SK-N-SH (cell line): Measurements from ENCODE around the gene SLC25A26. TPM values are rescaled to one million over a fixed set of nuclear protein-coding genes. Genes with fewer than 3 reads are reported as not detected.

Experiments used
- CTCF ChIA-PET: fragments of 300-600, 350-600 bp; formaldehyde crosslinking; extraction: SDS; loops from one replicate; lab custom pipeline; 2021; lab: Yijun Ruan, JAX
- POLR2A ChIA-PET: fragments of 350-600 bp; sonication (Branson Sonifier 250); formaldehyde crosslinking; extraction: SDS; loops from one replicate; lab custom pipeline; 2020; ENCODE audit warnings: antibody characterized with exemption, inconsistent platforms; lab: Yijun Ruan, JAX
- DNase-seq: peaks from one replicate; pipeline ENCODE4 v3.0.0; 2012
- H2AFZ ChIP-seq: fragments of 200-600 bp; sonication (generic); 2 replicates; pipeline ENCODE4 v1.8.1; 2016; ENCODE audit warnings: antibody characterized with exemption, mild to moderate bottlenecking, low read depth
- H3F3A ChIP-seq: fragments of 200-600 bp; sonication (generic); replicated peaks from 2 replicates; pipeline ENCODE3; 2016; ENCODE audit warnings: antibody characterized with exemption, mild to moderate bottlenecking; ENCODE audit not compliant: insufficient read depth
- H3K27ac ChIP-seq, 2 experiments: fragments of 200-500 bp in 1 of 2; fragments of 200-600 bp in 1 of 2; sonication (Bioruptor generic) in 1 of 2; sonication (generic), shearing (Covaris generic) in 1 of 2; 2 replicates each; pipeline versions ENCODE4 v1.5.1 to v1.6.1; 2014 to 2016; ENCODE audit warnings: low read depth in 2 of 2, inconsistent platforms in 1 of 2, low read length in 1 of 2, mild to moderate bottlenecking in 1 of 2, mixed read lengths in 1 of 2
- H3K27me3 ChIP-seq: fragments of 200-600 bp; sonication (generic), shearing (Covaris generic); 2 replicates; pipeline ENCODE4 v1.6.1; 2016; ENCODE audit warnings: mixed run types; ENCODE audit not compliant: insufficient read depth
- H3K36me3 ChIP-seq, 2 experiments: fragments of 200-500 bp in 1 of 2; fragments of 200-600 bp in 1 of 2; sonication (Bioruptor generic) in 1 of 2; sonication (generic) in 1 of 2; replicated peaks in 1 of 2; 2 replicates each; pipeline versions ENCODE3 to v1.5.1; 2014 to 2016; ENCODE audit warnings: low read length in 1 of 2, mild to moderate bottlenecking in 1 of 2; ENCODE audit not compliant: insufficient read depth in 2 of 2, control insufficient read depth in 1 of 2
- H3K4me1 ChIP-seq, 2 experiments: fragments of 200-500 bp in 1 of 2; fragments of 200-600 bp in 1 of 2; sonication (Bioruptor generic) in 1 of 2; sonication (generic), shearing (Covaris generic) in 1 of 2; 2 replicates each; pipeline versions ENCODE4 v1.5.1 to v1.6.1; 2014 to 2016; ENCODE audit warnings: low read depth in 1 of 2, low read length in 1 of 2, mixed run types in 1 of 2; ENCODE audit not compliant: insufficient read depth in 2 of 2, control insufficient read depth in 1 of 2
- H3K4me2 ChIP-seq: fragments of 200-600 bp; sonication (generic), shearing (Covaris generic); 2 replicates; pipeline ENCODE4 v1.6.1; 2017; ENCODE audit warnings: mixed run types
- H3K4me3 ChIP-seq, 2 experiments: fragments of 200-500 bp in 1 of 2; fragments of 200-600 bp in 1 of 2; sonication (Bioruptor generic) in 1 of 2; sonication (generic), shearing (Covaris generic) in 1 of 2; 2 replicates each; pipeline versions ENCODE4 v1.5.1 to v1.8.1; 2014 to 2016; ENCODE audit warnings: low read depth in 2 of 2, inconsistent platforms in 1 of 2, low read length in 1 of 2, mild to moderate bottlenecking in 1 of 2, mixed read lengths in 1 of 2, moderate library complexity in 1 of 2
- H3K79me2 ChIP-seq: fragments of 200-600 bp; sonication (generic); 2 replicates; pipeline ENCODE4 v1.8.1; 2017; ENCODE audit warnings: mild to moderate bottlenecking; ENCODE audit not compliant: insufficient read depth
- H3K9ac ChIP-seq: fragments of 200-600 bp; sonication (generic); 2 replicates; pipeline ENCODE4 v1.6.1; 2017; ENCODE audit warnings: mixed run types
- H3K9me2 ChIP-seq: fragments of 200-600 bp; sonication (generic); 2 replicates; pipeline ENCODE4 v1.6.1; 2017; ENCODE audit warnings: mixed run types
- H3K9me3 ChIP-seq: fragments of 200-600 bp; sonication (generic); 2 replicates; pipeline ENCODE4 v1.6.1; 2017; ENCODE audit warnings: mixed run types, mild to moderate bottlenecking, moderate library complexity
- H4K20me1 ChIP-seq: fragments of 200-600 bp; sonication (generic); 2 replicates; pipeline ENCODE4 v1.6.1; 2017; ENCODE audit warnings: mild to moderate bottlenecking, mixed run types; ENCODE audit not compliant: insufficient read depth
- ELF1 ChIP-seq: IDR thresholded peaks from 2 replicates; pipeline ENCODE4 v1.4.0; 2012
- EP300 ChIP-seq, 2 experiments: IDR thresholded peaks; 2 replicates each; pipeline versions ENCODE4 v1.4.0 to v1.6.1; 2012; ENCODE audit warnings: borderline replicate concordance in 1 of 2, low read depth in 1 of 2, low read length in 1 of 2
- EZH2phosphoT487 ChIP-seq: fragments of 200-600 bp; sonication (generic); IDR thresholded peaks from 2 replicates; pipeline ENCODE4 v1.6.1; 2017; ENCODE audit warnings: low read depth, mixed run types, mild to moderate bottlenecking, antibody characterized with exemption, moderate library complexity, borderline replicate concordance
- MXI1 ChIP-seq: IDR thresholded peaks from 2 replicates; pipeline ENCODE4 v1.6.1; 2012; ENCODE audit warnings: mild to moderate bottlenecking, low read depth, low read length, improper control_type of control experiment
- NFIC ChIP-seq: IDR thresholded peaks from 2 replicates; pipeline ENCODE4 v1.4.0; 2012; ENCODE audit warnings: borderline replicate concordance
- NRF1 ChIP-seq: IDR thresholded peaks from 2 replicates; pipeline ENCODE4 v1.6.1; 2012; ENCODE audit warnings: low read depth, mild to moderate bottlenecking, low read length
- RCOR1 ChIP-seq: fragments of 150-350 bp; IDR thresholded peaks from 2 replicates; pipeline ENCODE4 v1.6.1; 2017; ENCODE audit warnings: antibody characterized with exemption, low read length
- RFX5 ChIP-seq: IDR thresholded peaks from 2 replicates; pipeline ENCODE4 v1.6.1; 2012; ENCODE audit warnings: mild to moderate bottlenecking, improper control_type of control experiment, low read length
- SIN3A ChIP-seq: IDR thresholded peaks from 2 replicates; pipeline ENCODE4 v1.6.1; 2012; ENCODE audit warnings: low read depth, mild to moderate bottlenecking, low read length, moderate library complexity, borderline replicate concordance
- SMC3 ChIP-seq: IDR thresholded peaks from 2 replicates; pipeline ENCODE4 v1.6.1; 2012; ENCODE audit warnings: low read depth, low read length, improper control_type of control experiment
- TAF1 ChIP-seq: IDR thresholded peaks from 2 replicates; pipeline ENCODE4 v1.6.1; 2012; ENCODE audit warnings: low read depth, mild to moderate bottlenecking, low read length, moderate library complexity, borderline replicate concordance
- TCF12 ChIP-seq: IDR thresholded peaks from 2 replicates; pipeline ENCODE4 v1.4.0; 2012
- WGBS: methylation state at CpG from one replicate; pipeline ENCODE4 v1.1.6; 2017; ENCODE audit warnings: low lambda C conversion rate; 5-methylcytosine and 5-hydroxymethylcytosine counted together
- polyA plus RNA-seq, 3 experiments: library from polyadenylated mRNA; depleted of rRNA; stranded (reverse); fragments of >200 nt; gene quantifications; 2 replicates each; pipeline ENCODE4 v1.2.3, GENCODE V29; 2012
- TF ChIP-seq, protein P1 (sequence below): IDR thresholded peaks from 2 replicates; pipeline ENCODE4 v1.4.0; 2012; ENCODE audit warnings: low read depth, borderline replicate concordance
- TF ChIP-seq, protein P2 (sequence below): IDR thresholded peaks from 2 replicates; pipeline ENCODE4; 2012
- TF ChIP-seq, protein P3 (sequence below): IDR thresholded peaks from 2 replicates; pipeline ENCODE4 v1.4.0; 2012; ENCODE audit warnings: low read depth
- TF ChIP-seq, protein P4 (sequence below): fragments of 150-350 bp; IDR thresholded peaks from 2 replicates; pipeline ENCODE4 v1.6.1; 2017; ENCODE audit warnings: antibody characterized with exemption, low read length, low read depth, borderline replicate concordance
- TF ChIP-seq, protein P5 (sequence below): fragments of 150-350 bp; IDR thresholded peaks from 2 replicates; pipeline ENCODE4 v1.6.1; 2016; ENCODE audit warnings: mild to moderate bottlenecking, low read depth, low read length

Gene SLC25A26
- polyA plus RNA-seq, 1 of the 3 experiments (the other 2 are of a cell fraction), result 31.8 TPM

DNA sequence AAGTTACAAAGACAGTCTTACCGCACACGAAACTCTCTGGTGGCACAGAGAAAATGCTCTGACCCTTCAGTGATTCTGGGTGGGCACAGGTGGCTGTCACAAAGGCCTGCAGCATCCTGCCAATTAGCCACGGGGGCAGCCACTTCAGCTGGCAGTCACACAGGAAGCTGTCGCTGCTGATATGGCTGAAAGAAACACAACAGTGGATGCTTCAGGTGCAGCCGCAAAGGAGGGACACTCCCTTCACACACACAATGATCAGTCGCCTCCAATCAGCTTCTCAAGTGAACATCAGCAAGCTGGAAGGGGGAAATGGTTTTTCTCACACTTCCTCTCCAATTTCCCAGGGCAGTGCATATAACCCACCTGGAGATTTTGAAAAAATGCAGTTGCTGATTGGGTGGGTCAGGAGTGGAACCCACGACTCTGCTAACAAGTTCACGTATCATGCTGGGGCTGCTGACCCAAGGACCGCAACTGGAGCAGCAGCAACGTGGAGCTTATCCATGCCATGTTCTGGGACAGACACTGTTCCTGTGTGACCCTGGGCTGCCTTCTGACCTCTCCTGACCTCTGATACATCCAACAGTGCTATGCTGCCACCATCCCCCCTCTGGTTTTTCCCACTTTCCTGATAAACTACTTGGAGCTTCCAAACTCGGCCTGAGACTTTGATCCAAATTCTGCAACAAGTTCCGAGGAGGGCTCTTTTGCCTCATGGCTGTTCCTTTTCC lies 173.4 kb downstream of the SLC25A26 start:
- ChIA-PET CTCF (interaction anchor here (0.6 to 4.2 kb wide), 5 partner anchors 10 to 427 kb away, joined by 3 to 27 read pairs (median 4); no protein-coding TSS in a partner anchor), POLR2A (no interaction called here)
- no peak for DNase-seq
- WGBS, result 80% methylated on average over 12 of the region's 12 CpGs
- no peak overlapping the region for H3K9ac ChIP-seq
- no peaks in the 10 kb centered on the region for H4K20me1 ChIP-seq
- no peak overlapping the region for H3K4me3 ChIP-seq
- no peak for TF ChIP-seq NRF1
- TF ChIP-seq EZH2phosphoT487, result no peak
- no peak for TF ChIP-seq RFX5
- no peak for TF ChIP-seq TAF1
- no peak for TF ChIP-seq SIN3A
- TF ChIP-seq, protein P1, sequence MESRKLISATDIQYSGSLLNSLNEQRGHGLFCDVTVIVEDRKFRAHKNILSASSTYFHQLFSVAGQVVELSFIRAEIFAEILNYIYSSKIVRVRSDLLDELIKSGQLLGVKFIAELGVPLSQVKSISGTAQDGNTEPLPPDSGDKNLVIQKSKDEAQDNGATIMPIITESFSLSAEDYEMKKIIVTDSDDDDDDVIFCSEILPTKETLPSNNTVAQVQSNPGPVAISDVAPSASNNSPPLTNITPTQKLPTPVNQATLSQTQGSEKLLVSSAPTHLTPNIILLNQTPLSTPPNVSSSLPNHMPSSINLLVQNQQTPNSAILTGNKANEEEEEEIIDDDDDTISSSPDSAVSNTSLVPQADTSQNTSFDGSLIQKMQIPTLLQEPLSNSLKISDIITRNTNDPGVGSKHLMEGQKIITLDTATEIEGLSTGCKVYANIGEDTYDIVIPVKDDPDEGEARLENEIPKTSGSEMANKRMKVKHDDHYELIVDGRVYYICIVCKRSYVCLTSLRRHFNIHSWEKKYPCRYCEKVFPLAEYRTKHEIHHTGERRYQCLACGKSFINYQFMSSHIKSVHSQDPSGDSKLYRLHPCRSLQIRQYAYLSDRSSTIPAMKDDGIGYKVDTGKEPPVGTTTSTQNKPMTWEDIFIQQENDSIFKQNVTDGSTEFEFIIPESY, result no peak
- TF ChIP-seq, protein P2, sequence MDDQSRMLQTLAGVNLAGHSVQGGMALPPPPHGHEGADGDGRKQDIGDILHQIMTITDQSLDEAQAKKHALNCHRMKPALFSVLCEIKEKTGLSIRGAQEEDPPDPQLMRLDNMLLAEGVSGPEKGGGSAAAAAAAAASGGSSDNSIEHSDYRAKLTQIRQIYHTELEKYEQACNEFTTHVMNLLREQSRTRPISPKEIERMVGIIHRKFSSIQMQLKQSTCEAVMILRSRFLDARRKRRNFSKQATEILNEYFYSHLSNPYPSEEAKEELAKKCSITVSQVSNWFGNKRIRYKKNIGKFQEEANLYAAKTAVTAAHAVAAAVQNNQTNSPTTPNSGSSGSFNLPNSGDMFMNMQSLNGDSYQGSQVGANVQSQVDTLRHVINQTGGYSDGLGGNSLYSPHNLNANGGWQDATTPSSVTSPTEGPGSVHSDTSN, result no peak
- no peak for TF ChIP-seq EP300 (IDR thresholded peaks at IDR 0.05; ENCODE audit: borderline replicate concordance in 1 of 2, low read depth in 1 of 2, low read length in 1 of 2)
- TF ChIP-seq, protein P3, sequence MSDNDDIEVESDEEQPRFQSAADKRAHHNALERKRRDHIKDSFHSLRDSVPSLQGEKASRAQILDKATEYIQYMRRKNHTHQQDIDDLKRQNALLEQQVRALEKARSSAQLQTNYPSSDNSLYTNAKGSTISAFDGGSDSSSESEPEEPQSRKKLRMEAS, result no peak
- TF ChIP-seq MXI1, result no peak
- no peak for TF ChIP-seq TCF12
- no peak for TF ChIP-seq NFIC
- no peak for TF ChIP-seq SMC3
- TF ChIP-seq, protein P4, sequence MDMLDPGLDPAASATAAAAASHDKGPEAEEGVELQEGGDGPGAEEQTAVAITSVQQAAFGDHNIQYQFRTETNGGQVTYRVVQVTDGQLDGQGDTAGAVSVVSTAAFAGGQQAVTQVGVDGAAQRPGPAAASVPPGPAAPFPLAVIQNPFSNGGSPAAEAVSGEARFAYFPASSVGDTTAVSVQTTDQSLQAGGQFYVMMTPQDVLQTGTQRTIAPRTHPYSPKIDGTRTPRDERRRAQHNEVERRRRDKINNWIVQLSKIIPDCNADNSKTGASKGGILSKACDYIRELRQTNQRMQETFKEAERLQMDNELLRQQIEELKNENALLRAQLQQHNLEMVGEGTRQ, result no peak
- TF ChIP-seq, protein P5, sequence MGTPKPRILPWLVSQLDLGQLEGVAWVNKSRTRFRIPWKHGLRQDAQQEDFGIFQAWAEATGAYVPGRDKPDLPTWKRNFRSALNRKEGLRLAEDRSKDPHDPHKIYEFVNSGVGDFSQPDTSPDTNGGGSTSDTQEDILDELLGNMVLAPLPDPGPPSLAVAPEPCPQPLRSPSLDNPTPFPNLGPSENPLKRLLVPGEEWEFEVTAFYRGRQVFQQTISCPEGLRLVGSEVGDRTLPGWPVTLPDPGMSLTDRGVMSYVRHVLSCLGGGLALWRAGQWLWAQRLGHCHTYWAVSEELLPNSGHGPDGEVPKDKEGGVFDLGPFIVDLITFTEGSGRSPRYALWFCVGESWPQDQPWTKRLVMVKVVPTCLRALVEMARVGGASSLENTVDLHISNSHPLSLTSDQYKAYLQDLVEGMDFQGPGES, result no peak
- no peak for TF ChIP-seq RCOR1
- TF ChIP-seq ELF1, result no peak
- H3K9me2 ChIP-seq, result no peaks in the 10 kb centered on the region
- H3F3A ChIP-seq, result no peaks in the 10 kb centered on the region
- H3K36me3 ChIP-seq, result no peaks in the 10 kb centered on the region
- no peaks in the 10 kb centered on the region; the same call in 1 of the 2 replicates for H3K79me2 ChIP-seq
- no peak overlapping the region for H2AFZ ChIP-seq
- no peaks in the 10 kb centered on the region for H3K9me3 ChIP-seq
- no peak overlapping the region for H3K4me2 ChIP-seq
- no peaks in the 10 kb centered on the region for H3K27me3 ChIP-seq
- no peak overlapping the region for H3K27ac ChIP-seq
- H3K4me1 ChIP-seq, result peaks cover 0 to 9% of the 10 kb centered on the region in 2 experiments; a peak in 2 of 4 replicates
